Smooth muscle cell of the brain vasculature (primary cell): Measurements from ENCODE around the gene PRCD.

Source experiments
- DNase-seq: peaks from one replicate; pipeline ENCODE4 v3.0.0-alpha.2; 2012; ENCODE audit warnings: low read depth, low spot score

The PRCD gene, protein sequence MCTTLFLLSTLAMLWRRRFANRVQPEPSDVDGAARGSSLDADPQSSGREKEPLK

DNA sequence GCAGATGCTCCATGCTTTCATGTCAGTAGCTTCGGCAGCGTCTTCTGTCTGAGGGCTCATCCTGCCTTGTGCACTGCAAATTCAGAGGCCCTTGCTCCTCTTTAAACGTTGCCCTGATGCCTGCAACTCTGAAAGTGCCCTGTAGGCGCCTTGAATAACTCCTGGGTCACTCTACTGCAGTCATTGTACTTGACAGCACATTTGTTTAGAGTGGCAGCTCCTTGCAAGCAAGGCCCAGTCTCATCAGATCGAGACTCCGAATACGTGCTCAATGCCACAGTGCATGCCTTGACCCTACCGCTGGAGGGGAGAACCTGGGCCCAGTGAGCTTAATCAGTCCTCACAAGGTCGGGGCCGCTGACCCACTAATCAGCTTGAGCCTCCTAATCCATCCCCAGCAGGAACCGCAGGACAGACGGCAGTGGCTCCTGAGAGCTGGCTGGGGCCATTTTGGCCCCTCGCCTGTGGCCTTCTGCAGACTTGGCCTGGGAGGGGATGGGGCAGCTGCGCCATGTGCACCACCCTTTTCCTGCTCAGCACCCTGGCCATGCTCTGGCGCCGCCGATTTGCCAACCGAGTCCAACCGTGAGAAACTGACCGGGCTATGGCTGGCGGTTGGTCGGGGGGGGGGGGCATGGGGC, at the start of gene PRCD:
PRCD (plus strand) TSS at position 414 of the 641 bp plus-strand sequence; CDS start at position 512, 98 bp downstream.
- no peak for DNase-seq

DNA sequence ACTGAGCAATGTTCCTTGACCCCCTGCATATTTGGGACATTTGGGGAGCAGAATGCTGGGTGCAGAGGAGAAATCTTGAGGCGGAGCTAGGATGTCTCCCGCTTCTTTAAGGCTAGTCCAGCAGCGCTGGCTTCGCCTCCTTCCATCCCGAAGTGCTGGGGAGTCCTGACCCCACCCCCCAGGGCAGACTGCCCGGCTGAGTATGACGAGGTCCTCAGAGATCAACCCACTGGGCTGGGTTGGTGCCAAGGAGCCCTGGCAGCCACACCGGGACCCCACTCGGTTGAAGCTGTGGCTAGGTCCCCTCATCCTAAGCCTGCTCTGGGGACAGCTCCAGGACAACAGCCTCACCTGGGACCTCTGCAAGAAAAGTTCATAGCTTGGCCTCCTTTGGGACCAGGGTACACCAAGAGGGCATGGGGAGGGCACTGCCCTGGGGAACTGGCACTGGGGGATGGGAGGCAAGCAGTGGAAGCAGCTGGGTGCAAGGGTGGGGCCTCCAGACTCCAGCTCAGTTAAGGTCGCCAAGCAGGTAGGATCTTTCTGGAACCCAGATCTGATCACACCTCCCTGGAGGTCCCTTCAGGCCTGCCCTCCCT, 49.6 kb upstream of the PRCD start:
- DNase-seq, result no peak

DNA sequence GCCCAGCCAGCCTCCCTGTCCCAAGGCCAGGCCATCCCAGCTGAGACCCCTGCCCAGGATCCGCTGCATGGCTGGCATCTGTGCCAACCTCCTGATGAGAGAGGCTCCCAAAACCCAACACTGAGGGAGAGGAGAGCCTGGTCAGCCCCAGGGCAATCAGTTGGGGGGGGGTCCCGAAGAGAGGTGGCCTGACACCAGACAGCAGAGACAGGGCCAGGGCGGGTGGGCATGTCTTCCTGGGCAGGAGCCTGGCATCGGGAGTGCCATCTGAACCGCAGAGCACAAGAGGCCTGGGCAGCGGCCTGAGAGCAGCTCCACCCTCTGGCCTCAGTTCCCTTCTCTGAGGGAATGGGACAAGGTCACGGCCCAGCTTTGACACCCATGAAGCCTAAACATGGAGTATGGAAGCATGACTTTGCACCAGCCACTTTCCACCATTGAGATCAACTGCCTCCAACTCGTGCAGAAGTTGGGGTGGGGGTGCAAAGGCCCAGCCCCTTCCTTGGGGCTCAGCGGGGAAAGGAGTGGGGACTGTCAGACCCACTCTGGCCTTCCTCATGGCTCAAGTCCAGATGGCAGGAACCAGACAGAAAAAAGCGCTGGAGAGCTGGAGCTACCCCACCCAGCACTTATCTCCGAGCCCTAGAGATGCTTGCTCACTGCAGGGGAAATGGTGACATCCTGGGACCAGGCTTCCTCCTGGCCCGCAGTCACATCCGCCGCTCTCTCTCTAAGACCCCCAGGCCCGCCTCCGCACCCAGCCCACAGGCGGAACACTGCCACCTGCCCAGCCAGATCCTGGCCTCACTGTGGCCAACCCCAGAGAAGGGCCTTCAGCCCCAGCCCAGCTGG, 48.3 kb upstream of the PRCD start:
- no peak for DNase-seq

DNA sequence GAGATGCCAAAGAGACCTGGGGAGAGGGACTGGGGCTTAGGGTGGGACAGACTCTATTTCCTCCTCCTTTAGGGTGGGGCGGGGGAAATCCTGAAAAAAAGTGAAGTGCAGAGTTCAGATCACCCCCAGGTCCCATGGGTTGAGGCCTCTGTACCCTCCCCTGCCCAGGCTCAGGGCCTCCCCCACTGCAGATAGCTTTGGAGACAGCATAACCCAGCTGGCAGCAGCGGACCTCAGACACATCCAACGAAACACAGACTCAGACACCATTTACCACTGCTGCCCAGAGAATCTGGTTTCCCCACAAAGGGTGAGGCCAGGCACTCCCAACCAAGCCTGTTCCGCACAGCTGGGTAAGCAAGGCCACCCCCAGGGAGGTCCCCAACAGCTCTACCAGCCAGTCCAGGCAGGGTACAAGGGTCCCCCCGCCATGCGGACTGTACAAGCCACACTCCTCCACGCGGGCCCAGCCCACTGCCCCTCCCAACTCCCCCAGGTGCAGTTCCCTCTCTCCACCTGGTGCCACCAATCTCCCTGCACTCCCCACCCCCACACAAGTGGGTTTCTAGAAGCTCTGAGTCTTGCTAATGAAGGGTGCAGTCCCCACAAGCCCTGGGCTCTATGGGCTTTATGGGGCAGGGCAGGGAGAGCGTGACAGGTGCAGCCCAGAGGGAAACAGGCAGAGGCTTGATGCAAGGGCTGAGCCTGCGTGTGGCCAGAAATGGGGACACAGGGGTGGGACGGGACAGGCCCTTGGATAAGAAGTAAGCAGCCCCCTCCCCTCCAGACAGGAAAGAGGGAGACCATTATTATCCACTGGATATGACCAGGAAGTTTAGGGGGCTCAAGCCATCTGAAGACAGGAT, 47.5 kb upstream of the PRCD start:
- no peak for DNase-seq

DNA sequence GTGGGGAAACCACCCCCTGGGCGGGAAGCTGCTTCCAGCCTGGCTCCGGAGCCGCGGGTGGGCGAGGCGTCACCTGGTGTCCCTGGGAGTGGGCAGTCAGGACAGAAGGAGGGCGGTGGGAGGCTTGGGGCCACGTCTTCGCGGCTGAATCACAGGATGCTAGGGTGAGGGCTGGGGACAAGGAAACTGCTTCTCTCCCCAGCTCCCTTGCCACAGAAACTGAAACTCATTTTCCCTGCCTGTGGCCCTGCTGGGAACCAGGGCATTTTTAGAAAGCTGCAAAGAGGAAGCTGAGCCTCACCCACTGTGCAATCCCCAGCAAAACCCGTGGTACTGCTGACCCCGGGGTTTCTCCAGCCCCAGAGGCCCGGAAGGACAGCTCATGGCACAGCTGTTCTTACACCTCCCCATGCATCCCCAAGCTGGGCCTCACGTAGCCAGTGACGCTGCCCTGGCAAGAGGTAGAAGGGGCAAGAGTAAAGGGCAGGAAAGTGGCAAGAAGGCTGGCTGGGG, 46.8 kb upstream of the PRCD start:
- peak; percentile 85 for DNase-seq

DNA sequence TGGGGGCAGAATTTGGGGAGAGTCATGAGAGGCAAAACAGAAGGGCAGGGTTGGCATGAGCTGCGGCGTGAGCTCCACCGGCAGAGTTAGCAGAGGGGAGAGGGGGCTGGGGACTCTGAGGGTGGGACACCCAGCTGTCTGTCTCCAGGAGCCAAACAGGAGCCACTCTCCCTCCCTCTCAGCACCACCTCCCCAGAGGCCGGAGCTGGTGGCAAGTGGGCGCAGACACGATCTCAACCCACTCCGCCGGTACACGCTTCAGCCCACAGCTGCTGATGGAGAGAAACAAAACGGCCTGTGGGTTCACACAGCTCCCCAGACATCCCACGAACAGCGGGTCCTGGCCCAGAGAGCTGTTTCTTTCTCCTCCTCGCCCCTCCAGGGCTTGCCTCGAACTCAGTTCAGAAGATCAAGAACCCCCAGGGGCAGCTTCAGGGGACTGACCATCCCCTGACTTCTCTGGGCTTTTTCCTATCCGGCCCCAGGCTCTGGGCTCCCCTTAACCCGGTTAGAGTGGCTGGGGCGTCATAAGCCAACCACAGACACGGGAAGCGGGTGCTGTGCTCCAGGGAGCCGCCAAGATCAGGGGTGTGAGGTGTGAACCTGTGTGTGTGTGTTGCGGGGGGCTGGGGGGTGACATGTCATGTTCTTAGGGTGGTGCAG, 46.2 kb upstream of the PRCD start:
- DNase-seq, result no peak

DNA sequence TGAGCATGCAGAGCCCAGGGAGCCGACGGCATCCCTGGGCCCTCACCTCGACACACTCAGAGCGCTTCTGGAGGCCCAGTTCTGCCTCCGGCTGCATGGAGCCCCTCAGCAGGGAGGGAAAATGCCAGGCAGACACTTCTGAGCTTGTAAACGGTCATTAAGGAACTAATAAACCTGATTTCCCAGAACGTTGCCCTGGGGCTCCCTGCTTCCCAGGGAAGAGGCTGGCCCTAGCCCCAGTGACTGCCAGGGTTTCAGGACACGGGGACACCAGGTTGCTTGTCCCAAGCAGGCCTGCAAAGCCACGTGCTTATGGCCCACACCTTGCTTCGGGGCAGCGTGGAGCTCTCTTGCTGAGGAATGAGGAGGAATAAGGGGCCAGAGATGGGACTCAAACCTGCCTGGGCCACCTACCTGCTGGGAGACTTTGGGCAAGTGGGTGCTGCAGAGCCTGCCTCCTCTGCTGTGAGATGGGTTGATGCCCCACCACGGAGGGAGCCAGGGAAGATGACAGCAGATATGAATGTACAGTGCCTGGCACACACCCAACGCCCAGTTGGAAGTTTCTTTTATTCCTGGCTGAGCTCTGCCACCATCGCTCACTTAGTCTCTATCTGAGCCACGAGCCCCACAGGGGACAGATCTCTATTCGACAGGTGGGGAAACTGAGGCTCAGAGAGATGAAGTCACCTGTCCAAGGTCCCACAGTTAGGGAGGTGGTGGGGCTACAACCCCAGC, 44.0 kb upstream of the PRCD start:
- DNase-seq, result no peak

DNA sequence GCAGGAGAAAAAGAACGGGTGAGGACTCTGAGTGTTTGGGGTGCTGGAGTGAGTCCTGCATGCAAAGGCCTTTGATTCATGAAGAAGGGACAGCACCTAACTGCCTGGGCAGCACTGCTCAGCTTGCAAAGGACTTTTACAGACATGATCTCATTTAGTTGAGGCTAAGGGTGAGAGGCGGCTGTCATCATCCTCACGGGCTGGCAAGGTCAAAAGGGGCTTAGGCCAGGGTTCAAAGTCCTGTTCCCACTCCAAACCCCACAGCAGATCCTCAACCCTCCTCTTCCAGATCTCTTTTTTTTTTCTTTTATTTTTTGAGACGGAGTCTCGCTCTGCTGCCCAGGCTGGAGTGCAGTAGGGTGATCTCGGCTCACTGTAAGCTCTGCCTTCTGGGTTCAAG, 43.4 kb upstream of the PRCD start:
- DNase-seq, result no peak

DNA sequence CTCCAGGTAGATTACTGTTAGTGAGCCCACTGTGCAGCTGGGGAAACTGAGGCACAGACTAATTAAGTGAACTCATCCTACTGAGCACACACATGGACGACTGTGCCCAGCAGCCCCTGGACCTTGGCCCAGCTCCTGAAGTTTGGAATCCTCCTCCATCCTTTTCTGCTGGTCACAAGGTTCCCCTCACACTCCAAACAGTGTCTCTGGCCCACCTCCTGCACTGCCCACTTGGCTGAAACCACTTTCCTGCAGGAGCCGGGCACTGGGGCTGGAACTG, 42.2 kb upstream of the PRCD start:
- no peak for DNase-seq

DNA sequence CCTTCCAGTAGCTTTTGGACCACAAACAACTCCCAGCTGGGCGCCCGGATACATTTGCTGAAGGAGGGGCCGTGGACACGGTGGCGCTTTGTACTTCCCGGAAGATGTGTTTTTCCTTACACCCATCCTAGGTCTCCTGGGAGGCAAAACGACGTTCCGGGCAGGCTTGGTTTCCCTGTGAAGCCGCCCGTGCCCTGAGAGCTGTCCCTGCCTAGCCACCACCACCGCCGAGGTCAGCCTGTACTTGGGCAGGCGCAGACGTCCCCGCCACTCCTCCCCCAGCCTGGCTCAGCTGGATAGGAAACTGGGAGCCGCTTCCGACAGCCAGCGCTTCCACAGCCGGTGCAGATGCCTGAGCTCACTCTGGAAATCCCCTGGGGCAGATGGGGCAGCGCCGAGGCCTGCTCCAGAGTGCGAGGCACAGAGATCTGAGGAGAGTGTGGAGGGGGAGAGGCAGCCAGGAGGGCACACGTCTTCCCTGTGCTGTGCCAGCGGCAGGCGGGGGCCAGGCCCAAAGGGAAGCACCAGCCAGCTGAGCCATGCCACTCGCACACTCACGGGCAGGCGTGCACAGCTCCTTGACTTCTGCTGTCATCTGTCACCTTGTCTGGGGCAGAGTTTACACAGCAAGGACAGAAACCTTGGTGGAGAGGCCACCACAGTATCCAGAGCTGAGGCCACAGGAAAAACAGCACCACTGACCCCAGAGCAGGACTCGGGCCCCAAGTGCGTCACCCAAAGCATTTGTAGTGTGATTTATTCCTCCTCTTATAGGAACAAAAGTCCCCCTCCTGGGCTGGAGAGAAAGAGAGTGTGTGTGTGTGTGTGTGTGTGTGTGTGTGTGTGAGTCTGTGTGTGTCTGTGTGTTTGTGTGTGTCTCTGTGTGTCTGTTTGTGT, 41.6 kb upstream of the PRCD start:
- DNase-seq, result peak; percentile 51

DNA sequence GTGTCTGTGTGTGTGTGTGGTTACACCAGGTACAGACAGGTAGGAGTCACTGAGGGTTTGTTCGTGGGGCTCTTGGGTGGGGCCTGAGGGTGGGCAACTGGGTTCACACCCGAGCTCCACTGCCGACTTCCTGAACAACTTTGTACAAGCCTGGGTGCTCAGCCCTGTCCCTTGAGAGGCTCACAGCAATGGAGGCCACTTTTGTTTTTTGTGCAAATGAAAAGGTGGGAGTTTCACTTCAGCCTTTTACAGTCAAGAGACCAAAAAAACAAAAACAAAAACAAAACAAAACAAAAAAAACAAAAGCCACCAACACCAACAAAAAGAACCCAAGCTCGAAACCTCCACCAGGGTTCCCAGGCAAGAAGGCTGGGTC, 41.0 kb upstream of the PRCD start:
- DNase-seq, result no peak

DNA sequence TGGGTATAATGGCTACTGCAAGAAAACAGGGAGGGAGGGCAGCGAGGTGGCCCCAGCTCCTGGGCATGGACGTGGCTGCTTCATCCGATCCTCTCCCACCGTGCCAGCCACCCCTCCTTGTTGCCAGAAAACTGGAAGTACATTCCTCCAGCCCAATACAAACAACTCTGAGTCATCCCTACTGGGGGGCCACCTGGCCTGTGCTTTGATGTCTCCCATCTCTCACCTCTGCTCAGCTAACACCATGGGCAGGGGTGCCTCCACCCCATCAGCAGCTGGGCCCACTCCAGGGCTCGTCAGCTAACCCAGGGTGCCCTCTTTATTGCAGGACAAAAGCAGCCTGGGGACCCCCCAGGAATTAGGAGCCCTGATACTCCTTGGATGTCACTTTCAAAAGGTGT, 40.6 kb upstream of the PRCD start:
- DNase-seq, result no peak

DNA sequence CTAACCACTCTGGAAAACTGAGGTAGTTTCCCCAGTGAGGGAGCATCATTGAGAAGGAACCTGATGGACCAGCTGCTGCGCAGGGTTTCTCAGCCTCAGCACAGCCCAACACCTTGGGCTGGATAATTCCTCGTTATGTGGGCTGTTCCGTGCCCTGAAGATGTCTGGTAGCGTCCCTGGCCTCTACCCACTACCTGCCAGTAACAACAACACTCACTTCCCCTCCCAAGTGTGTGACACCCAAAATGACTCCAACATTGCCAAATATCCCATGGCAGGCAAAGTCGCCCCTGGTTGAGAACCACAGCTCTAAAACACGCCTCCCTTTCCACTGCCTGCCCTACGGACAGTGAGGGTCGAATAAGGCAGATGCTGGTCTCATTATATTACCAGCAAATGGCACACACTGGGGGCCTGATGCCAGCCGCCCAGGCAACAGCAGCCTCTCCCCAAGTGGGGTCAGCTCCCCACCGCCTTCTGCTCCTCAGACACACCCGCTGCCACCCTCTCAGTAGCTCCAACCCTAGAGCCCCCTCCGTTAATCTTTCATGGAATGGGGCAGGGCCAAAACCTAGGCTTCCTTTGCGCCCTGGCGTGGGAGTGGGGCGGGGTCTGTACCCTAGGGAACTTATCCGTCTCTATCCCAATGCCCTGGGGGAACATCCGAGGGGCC, 39.6 kb upstream of the PRCD start:
- DNase-seq, result no peak

DNA sequence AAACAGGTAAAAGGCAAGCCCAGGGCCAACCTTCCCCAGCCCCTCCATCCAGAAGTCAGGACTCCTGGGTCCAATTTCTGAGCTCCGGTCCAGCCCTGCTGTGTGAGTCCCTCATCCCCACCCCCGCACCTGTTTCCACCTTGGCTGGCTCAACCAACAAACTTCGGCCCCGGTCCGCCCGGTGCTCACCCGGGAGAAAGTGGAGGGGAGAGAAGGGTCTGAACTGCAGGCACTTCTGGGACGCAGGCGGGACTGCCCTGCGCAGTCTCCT, 39.2 kb upstream of the PRCD start:
- DNase-seq, result no peak

DNA sequence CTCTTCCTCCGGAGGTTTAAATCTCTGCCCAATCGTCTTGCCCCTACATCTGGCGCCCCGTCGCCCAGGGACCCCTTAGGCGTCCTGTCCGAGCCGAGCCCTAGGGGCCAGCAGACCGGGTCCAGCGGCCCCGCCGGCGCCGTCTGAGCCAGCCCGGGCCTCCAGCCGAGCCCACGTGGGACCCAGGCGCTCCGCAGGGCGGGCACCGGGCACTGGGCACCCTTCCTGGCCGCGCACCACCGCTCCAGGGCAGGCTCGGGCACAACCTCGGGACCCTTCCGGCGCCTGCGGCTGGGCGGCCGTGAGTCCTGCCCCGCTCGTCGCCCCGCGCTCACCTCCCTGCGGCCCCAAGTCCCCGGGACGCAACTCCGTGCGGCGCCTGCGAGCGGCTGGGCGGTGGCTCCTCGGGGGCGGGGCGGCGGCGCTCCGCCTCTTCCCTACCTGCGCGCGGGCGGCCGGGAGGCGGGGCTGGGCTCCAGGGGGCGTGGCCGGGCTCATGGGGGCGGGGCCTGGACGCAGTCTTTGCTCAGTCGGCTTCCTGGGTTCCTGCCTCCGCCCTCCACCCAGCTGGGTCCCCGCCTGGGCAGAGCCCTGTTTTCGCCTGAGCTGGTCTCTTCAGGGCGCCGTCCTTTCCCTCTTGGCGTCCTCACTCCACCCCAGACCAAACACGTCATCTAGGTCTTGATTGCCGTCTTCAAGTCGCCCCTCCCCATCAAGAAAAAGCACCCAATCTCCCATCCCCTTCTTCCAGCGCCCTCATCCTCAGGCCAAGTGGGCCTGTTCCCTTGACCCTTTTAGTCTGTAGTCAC, 38.6 kb upstream of the PRCD start, which contains the start of gene RHBDF2:
RHBDF2 (minus strand) TSS at position 406 of the 809 bp plus-strand sequence. CDS start 19,899 bp downstream, outside the sequence.
- DNase-seq, result no peak

DNA sequence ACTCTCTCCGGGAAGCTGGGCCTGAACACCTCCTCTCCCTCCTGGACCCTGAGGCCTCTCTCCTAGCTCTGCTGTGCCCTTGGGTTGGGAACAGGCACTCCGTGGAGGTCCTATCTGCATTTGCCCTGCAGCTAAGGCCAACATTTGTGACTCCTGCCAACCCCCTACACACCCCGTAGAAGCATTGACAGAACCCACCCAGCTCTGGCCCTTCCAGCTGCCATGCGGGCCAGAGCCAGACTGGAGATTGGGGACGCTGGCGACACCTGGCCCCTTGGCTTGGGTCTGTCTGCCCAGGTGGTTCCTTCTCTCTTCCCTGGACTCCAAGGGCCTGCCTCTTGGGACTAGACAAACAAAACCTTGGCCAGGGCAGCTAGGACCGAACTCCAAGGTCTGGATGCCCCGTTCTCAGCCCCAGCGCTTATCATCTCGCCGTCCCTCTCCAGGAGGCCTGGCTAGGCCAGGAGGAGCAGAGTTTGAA, 38.0 kb upstream of the PRCD start:
- DNase-seq, result no peak

DNA sequence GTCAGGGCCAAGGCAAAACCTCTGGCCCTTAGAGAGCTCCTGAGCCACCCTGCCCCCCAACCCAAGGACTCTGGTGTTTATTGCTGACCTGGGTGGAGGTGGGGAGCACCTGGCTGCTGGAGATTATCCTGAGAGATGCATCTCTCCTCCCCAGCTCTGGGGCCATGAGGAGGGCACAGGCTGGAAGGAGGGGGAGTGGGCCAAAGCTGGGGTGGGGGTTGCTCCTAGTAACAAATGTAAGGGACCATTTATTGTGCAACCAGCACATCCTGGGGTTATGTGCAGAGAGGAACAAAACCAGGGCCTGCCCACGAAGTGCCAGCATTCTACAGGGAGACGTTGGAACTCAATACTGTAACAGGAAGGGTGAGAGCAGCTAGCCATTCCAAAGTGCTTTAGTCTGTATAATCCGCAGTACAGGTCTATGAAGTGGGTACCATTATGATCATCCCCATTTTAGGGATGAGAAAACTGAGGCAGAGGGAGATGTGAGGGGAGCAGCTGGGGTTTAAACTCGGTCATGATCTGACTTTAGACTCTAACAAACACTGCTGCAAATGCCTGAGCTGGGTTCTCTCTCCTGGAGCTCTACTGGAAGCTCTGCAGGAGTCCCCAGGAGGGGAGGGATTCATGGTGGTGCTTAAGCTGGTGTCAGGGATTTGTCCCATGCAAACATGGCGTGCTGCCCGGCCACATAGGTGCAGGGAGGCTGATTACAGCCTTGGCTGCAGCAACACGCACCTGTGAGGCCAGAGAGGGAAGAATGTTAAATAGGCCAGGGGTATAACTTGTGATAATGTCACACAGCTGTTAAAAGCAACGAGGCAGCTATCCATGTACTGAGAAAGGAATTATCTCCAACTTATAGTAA, 37.3 kb upstream of the PRCD start:
- DNase-seq, result no peak
